Peyer's patch (tissue), 4 donors: ENCODE results near the gene AUTS2.

ENCODE experiments used
- CTCF ChIP-seq, 6 experiments: fragments of 450-650 bp in 4 of 6; fragments of 200-600 bp in 2 of 6; sonication (generic) in 1 of 6; IDR thresholded peaks; one replicate each; pipeline ENCODE4 v1.5.1; 2017 to 2019; ENCODE audit warnings: antibody characterized with exemption in 6 of 6, mild to moderate bottlenecking in 3 of 6, moderate library complexity in 1 of 6
- POLR2A ChIP-seq, 2 donors: fragments of 450-650 bp; IDR thresholded peaks; one replicate each; pipeline ENCODE4 v1.5.1; 2017; ENCODE audit warnings: antibody characterized with exemption in 2 of 2, mild to moderate bottlenecking in 2 of 2, moderate library complexity in 2 of 2

GRCh38 chr7:70347463-70348254, 749.4 kb downstream of the AUTS2 start:
- no peak for TF ChIP-seq CTCF (IDR thresholded peaks at IDR 0.05)
- no peak for TF ChIP-seq POLR2A (IDR thresholded peaks at IDR 0.05)
